ENCODE data around the gene CAPN10. TPM values are rescaled to one million over a fixed set of nuclear protein-coding genes. Genes with fewer than 3 reads are reported as not detected.

CAPN10 gene
- total RNA-seq, 1 donor: 21.0 TPM

GRCh38 chr2:240589375-240589774 is 2.8 kb downstream of the CAPN10 start:
- Histone ChIP-seq H3K27me3 (ENCODE audit: insufficient read depth, low read length) (no peaks in the 10 kb centered on the region), H2AFZ (ENCODE audit: low read length) (no peak overlapping the region), H3K9me3 (ENCODE audit: low read depth, low read length) (no peaks in the 10 kb centered on the region), H3K4me2 (ENCODE audit: insufficient read depth, low read length) (no peak overlapping the region), H3K4me1 (ENCODE audit: insufficient read depth, low read length) (peaks cover 32% of the 10 kb centered on the region), H3K27ac (ENCODE audit: low read depth, low read length) (no peak overlapping the region), H3K36me3 (ENCODE audit: insufficient read depth, low read length) (peaks cover 6% of the 10 kb centered on the region), H3K4me3 (ENCODE audit: insufficient read depth, low read length) (no peak overlapping the region), H4K20me1 (ENCODE audit: insufficient read depth, low read length) (peaks cover 46% of the 10 kb centered on the region), H3K79me2 (ENCODE audit: insufficient read depth, low read length) (peaks cover 86% of the 10 kb centered on the region)
- peak; percentile 82 for DNase-seq (ENCODE audit: insufficient read length, low spot score, missing footprints)
- no peak for TF ChIP-seq CTCF (IDR thresholded peaks at IDR 0.05; ENCODE audit: extremely low read depth, low read depth, low read length)

DNA sequence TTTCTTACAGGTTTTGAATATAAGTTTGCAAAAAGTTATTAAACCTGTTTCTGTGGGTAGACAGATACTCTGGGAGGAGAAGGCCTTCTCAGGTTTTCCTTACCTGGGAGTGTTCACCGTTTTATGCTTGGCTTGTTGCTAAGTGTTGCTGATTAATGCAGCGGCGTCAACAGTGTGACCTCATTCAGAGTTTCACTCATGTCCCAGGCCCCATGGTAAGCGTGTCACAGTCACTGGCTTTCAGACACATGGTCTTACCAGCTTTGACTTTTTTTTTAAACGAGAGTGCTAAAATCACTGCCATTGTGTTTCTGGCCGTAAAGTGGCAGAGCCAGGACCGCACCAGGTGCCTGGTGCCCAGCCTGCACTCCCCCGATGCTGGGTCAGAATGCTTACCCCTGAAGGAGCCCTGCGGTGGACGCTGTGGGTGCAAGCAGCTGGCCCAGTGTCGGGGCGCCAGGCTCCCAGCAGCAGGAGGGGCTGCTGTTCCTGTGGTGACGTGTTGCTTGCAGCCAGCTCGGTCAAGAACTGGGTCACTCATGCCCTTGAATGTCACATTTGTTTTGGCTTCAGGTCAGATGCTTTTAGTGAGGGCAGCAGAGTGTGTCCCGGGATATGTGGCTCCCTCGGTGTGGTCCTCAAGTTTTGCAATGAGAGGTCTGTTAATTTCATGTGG is 3.5 kb downstream of the CAPN10 start:
- H3K4me3 ChIP-seq (ENCODE audit: insufficient read depth, low read length): no peak overlapping the region
- no peak overlapping the region for H3K4me2 ChIP-seq (ENCODE audit: insufficient read depth, low read length)
- no peaks in the 10 kb centered on the region for H3K27me3 ChIP-seq (ENCODE audit: insufficient read depth, low read length)
- no peak overlapping the region for H2AFZ ChIP-seq (ENCODE audit: low read length)
- no peak for TF ChIP-seq CTCF (IDR thresholded peaks at IDR 0.05; ENCODE audit: extremely low read depth, low read depth, low read length)
- H3K27ac ChIP-seq (ENCODE audit: low read depth, low read length): no peak overlapping the region
- peak; percentile 76 for DNase-seq (ENCODE audit: insufficient read length, low spot score, missing footprints)
- H3K9me3 ChIP-seq (ENCODE audit: low read depth, low read length): no peaks in the 10 kb centered on the region
- peaks cover 40% of the 10 kb centered on the region for H4K20me1 ChIP-seq (ENCODE audit: insufficient read depth, low read length)
- H3K36me3 ChIP-seq (ENCODE audit: insufficient read depth, low read length): peaks cover 6% of the 10 kb centered on the region
- peaks cover 26% of the 10 kb centered on the region for H3K4me1 ChIP-seq (ENCODE audit: insufficient read depth, low read length)
- H3K79me2 ChIP-seq (ENCODE audit: insufficient read depth, low read length): peaks cover 80% of the 10 kb centered on the region

- Histone ChIP-seq H2AFZ (ENCODE audit: low read length) (no peak overlapping the region), H3K4me2 (ENCODE audit: insufficient read depth, low read length) (no peak overlapping the region), H3K27me3 (ENCODE audit: insufficient read depth, low read length) (no peaks in the 10 kb centered on the region), H3K27ac (ENCODE audit: low read depth, low read length) (no peak overlapping the region), H3K4me3 (ENCODE audit: insufficient read depth, low read length) (no peak overlapping the region), H3K36me3 (ENCODE audit: insufficient read depth, low read length) (peaks cover 6% of the 10 kb centered on the region), H4K20me1 (ENCODE audit: insufficient read depth, low read length) (peaks cover 42% of the 10 kb centered on the region), H3K79me2 (ENCODE audit: insufficient read depth, low read length) (peaks cover 73% of the 10 kb centered on the region), H3K9me3 (ENCODE audit: low read depth, low read length) (no peaks in the 10 kb centered on the region), H3K4me1 (ENCODE audit: insufficient read depth, low read length) (peaks cover 19% of the 10 kb centered on the region)
- DNase-seq (ENCODE audit: insufficient read length, low spot score, missing footprints): peak; percentile 62
- no peak for TF ChIP-seq CTCF (IDR thresholded peaks at IDR 0.05; ENCODE audit: extremely low read depth, low read depth, low read length)
Observed at GRCh38 chr2:240590681-240591111, 4.2 kb downstream of the CAPN10 start.

GRCh38 chr2:240591226-240591625 is 4.7 kb downstream of the CAPN10 start:
- Histone ChIP-seq H4K20me1 (ENCODE audit: insufficient read depth, low read length) (peaks cover 45% of the 10 kb centered on the region), H3K9me3 (ENCODE audit: low read depth, low read length) (no peaks in the 10 kb centered on the region), H3K79me2 (ENCODE audit: insufficient read depth, low read length) (peaks cover 68% of the 10 kb centered on the region), H2AFZ (ENCODE audit: low read length) (no peak overlapping the region), H3K4me3 (ENCODE audit: insufficient read depth, low read length) (no peak overlapping the region), H3K4me2 (ENCODE audit: insufficient read depth, low read length) (no peak overlapping the region), H3K36me3 (ENCODE audit: insufficient read depth, low read length) (peaks cover 6% of the 10 kb centered on the region), H3K27me3 (ENCODE audit: insufficient read depth, low read length) (no peaks in the 10 kb centered on the region), H3K4me1 (ENCODE audit: insufficient read depth, low read length) (peaks cover 18% of the 10 kb centered on the region), H3K27ac (ENCODE audit: low read depth, low read length) (no peak overlapping the region)
- no peak for TF ChIP-seq CTCF (IDR thresholded peaks at IDR 0.05; ENCODE audit: extremely low read depth, low read depth, low read length)
- peak; percentile 91 for DNase-seq (ENCODE audit: insufficient read length, low spot score, missing footprints)

Data from osteoblast (primary cell).